Dermis microvascular lymphatic vessel endothelial cell (primary cell): ENCODE measurements around the gene SPATA31E1. TPM values are rescaled to one million over a fixed set of nuclear protein-coding genes. Genes with fewer than 3 reads are reported as not detected.
"Not testable (repeated sequence)": the region's sequence is repeated elsewhere in the genome, so short reads cannot be mapped to it uniquely, and the experiment has no call there.

ENCODE experiments used
- DNase-seq, 2 donors: peaks; one replicate each; pipeline versions ENCODE4 v3.0.0 to v3.0.0-alpha.2; 2010; ENCODE audit warnings: low read depth in 2 of 2
- total RNA-seq: library from RNA; depleted of rRNA; stranded (reverse); fragments of >200 nt; gene quantifications from 2 replicates; pipeline ENCODE4 v1.2.1, GENCODE V29; 2014

SPATA31E1 gene
- total RNA-seq, 1 donor from 2014 or later, result not detected

DNA sequence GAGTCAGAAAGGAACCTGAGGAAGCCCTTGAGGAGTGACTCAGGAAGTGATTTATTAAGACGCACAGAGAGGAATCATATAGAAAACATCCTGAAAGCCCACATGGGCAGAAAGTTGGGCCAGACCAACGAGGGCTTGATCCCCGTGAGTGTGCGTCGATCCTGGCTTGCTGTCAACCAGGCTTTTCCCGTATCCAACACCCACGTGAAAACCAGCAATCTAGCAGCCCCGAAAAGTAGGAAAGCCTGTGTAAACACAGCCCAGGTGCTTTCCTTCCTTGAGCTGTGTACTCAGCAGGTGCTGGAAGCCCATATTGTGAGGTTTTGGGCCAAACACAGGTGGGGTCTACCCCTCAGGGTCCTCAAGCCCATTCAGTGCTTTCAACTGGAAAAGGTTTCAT is 38.9 kb downstream of the SPATA31E1 start:
- DNase-seq, result not testable (repeated sequence)

GRCh38 chr9:87923012-87923411 is 40.3 kb downstream of the SPATA31E1 start:
- not testable (repeated sequence) for DNase-seq

DNA sequence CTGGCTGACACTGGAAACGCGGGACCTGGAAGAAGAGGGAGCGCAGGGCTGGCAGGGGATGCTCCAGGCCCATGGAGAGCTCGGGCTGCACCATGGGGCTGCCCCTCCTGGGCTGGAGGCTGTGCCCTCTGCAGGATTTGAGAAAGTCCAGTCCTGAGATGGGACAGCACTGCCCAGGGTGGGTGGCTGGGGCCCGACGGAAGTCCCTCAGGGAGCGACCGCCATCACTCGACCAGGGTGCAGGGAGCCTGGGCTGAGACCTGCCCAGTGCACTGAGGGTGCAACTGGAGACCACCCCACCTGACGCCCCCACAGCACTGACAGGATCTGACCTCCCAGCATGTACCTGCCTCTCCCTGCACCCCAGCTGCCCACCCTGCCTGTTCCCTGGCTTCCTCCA is 42.2 kb downstream of the SPATA31E1 start:
- DNase-seq, result not testable (repeated sequence)

- DNase-seq, result not testable (repeated sequence)
Measured at GRCh38 chr9:87929152-87929551, 46.5 kb downstream of the SPATA31E1 start.

GRCh38 chr9:87934444-87934843 is 51.8 kb downstream of the SPATA31E1 start:
- DNase-seq, result not testable (repeated sequence)

- DNase-seq, result not testable (repeated sequence)
Measured at GRCh38 chr9:87937352-87937751, 54.7 kb downstream of the SPATA31E1 start.

- DNase-seq, result not testable (repeated sequence)
Measured at GRCh38 chr9:87937918-87938317, 55.2 kb downstream of the SPATA31E1 start.

DNA sequence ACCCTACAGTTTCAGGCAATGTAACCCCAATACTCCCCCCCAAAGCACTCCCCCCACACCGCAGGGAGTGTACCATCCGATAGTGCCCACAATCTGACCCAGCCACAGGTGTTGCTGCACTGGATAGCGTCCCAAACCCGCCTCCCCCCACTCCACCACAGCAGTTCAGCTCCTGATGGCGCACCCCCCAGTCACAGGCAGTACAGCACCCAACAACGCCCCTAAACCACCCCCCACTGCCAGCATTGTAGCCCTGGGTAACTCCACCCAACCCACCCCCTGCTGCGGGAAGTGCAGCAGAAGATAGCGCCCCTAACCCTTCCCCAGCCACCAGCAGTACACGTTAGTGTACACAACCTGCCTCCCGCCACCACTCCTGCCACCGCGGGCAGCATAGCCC is 55.7 kb downstream of the SPATA31E1 start:
- DNase-seq, result not testable (repeated sequence)

Other genes starting within 250 kb of the SPATA31E1 start
- gene CTSL, start 156.8 kb upstream of the SPATA31E1 start, total RNA-seq, result 243 and 496 TPM in 2 replicates
- gene SPATA31C1, start 35.1 kb downstream of the SPATA31E1 start, total RNA-seq, result not detected in 2 replicates
- gene CDK20, start 91.7 kb downstream of the SPATA31E1 start, total RNA-seq, result 0.26 and 1.1 TPM in 2 replicates